HL-60/S4 treated with phorbol 12-myristate 13-acetate at 8.2 ng/mL for 4 days and 3 days (cell line): ENCODE results near the gene ZNF85.
"Not testable (repeated sequence)": the region's sequence is repeated elsewhere in the genome, so short reads cannot be mapped to it uniquely, and the experiment has no call there.

Experiments
- in situ Hi-C: fragments of 300-500 bp; cut with MboI; formaldehyde crosslinking; loops from 2 replicates; pipeline ENCODE4 v1.15.0; 2022; ENCODE audit warnings: low sequenced_read_pairs

Gene ZNF85

GRCh38 chr19:20923077-20923871 is at the start of gene ZNF85:
TSS of gene ZNF85 (plus strand) at chr19:20923251. CDS start at chr19:20923401, 150 bp downstream.
- in situ Hi-C loops = no loop called here

GRCh38 chr19:20879501-20879900 is 43.5 kb upstream of the ZNF85 start:
- in situ Hi-C loops = no loop called here

- in situ Hi-C loops = no loop called here
These were observed 10.1 kb upstream of the ZNF85 start for GRCh38 chr19:20912973-20913372.

GRCh38 chr19:20925481-20925880 is 2.4 kb downstream of the ZNF85 start:
- in situ Hi-C loops = no loop called here

- in situ Hi-C loops = no loop called here
These were observed 3.7 kb downstream of the ZNF85 start for GRCh38 chr19:20926796-20927195.

- in situ Hi-C loops = no loop called here
These were observed 5.3 kb downstream of the ZNF85 start for GRCh38 chr19:20928371-20928770.

GRCh38 chr19:20936322-20936947 is 13.4 kb downstream of the ZNF85 start:
- in situ Hi-C loops = not testable (repeated sequence)

GRCh38 chr19:20952561-20953095 is 29.6 kb downstream of the ZNF85 start:
- in situ Hi-C loops = not testable (repeated sequence)

GRCh38 chr19:20964798-20965197 is 41.7 kb downstream of the ZNF85 start:
- in situ Hi-C loops = no loop called here

GRCh38 chr19:20968092-20968491 is 45.0 kb downstream of the ZNF85 start:
- in situ Hi-C loops = no loop called here

GRCh38 chr19:20969498-20969897 is 46.4 kb downstream of the ZNF85 start:
- in situ Hi-C loops = no loop called here

GRCh38 chr19:20969898-20970297 is 46.8 kb downstream of the ZNF85 start:
- in situ Hi-C loops = no loop called here

GRCh38 chr19:20992788-20993187 is 69.7 kb downstream of the ZNF85 start:
- in situ Hi-C loops = not testable (repeated sequence)

GRCh38 chr19:20999731-21000352 is 76.8 kb downstream of the ZNF85 start:
- in situ Hi-C loops = no loop called here
